ENCODE results near the gene IFI27. TPM values are rescaled to one million over a fixed set of nuclear protein-coding genes. Genes with fewer than 3 reads are reported as not detected.

The IFI27 gene
- total RNA-seq, 1 experiment from 2014 or later: 560 TPM

GRCh38 chr14:94099006-94099405 lies 11.5 kb upstream of the IFI27 start:
- no peak for DNase-seq (ENCODE audit: low read depth)
- in situ Hi-C loops (cut with HindIII; ENCODE audit: low pct_unique_long_range_greater_than_20kb, low sequenced_read_pairs): no loop called here

GRCh38 chr14:94100847-94101246 lies 9.7 kb upstream of the IFI27 start:
- in situ Hi-C loops (cut with HindIII; ENCODE audit: low pct_unique_long_range_greater_than_20kb, low sequenced_read_pairs): no loop called here
- peak; percentile 28 for DNase-seq (ENCODE audit: low read depth)

GRCh38 chr14:94101748-94102147 lies 8.8 kb upstream of the IFI27 start:
- in situ Hi-C loops (cut with HindIII; ENCODE audit: low pct_unique_long_range_greater_than_20kb, low sequenced_read_pairs): no loop called here
- no peak for DNase-seq (ENCODE audit: low read depth)

GRCh38 chr14:94102768-94103482 lies 7.6 kb upstream of the IFI27 start:
- no peak for DNase-seq (ENCODE audit: low read depth)
- in situ Hi-C loops (cut with HindIII; ENCODE audit: low pct_unique_long_range_greater_than_20kb, low sequenced_read_pairs): no loop called here

- in situ Hi-C loops (cut with HindIII; ENCODE audit: low pct_unique_long_range_greater_than_20kb, low sequenced_read_pairs): no loop called here
- no peak for DNase-seq (ENCODE audit: low read depth)
These were observed 6.9 kb upstream of the IFI27 start for GRCh38 chr14:94103554-94104150.

GRCh38 chr14:94104731-94105130 lies 5.8 kb upstream of the IFI27 start:
- DNase-seq (ENCODE audit: low read depth): no peak
- in situ Hi-C loops (cut with HindIII; ENCODE audit: low pct_unique_long_range_greater_than_20kb, low sequenced_read_pairs): no loop called here

- in situ Hi-C loops (cut with HindIII; ENCODE audit: low pct_unique_long_range_greater_than_20kb, low sequenced_read_pairs): no loop called here
- no peak for DNase-seq (ENCODE audit: low read depth)
These were observed 653 bp upstream of the IFI27 start for GRCh38 chr14:94109915-94110250.

GRCh38 chr14:94111276-94112095 lies 950 bp downstream of the IFI27 start:
- in situ Hi-C loops (cut with HindIII; ENCODE audit: low pct_unique_long_range_greater_than_20kb, low sequenced_read_pairs): no loop called here
- no peak for DNase-seq (ENCODE audit: low read depth)

GRCh38 chr14:94112513-94113063 lies 2.1 kb downstream of the IFI27 start:
- in situ Hi-C loops (cut with HindIII; ENCODE audit: low pct_unique_long_range_greater_than_20kb, low sequenced_read_pairs): no loop called here
- DNase-seq (ENCODE audit: low read depth): no peak

- in situ Hi-C loops (cut with HindIII; ENCODE audit: low pct_unique_long_range_greater_than_20kb, low sequenced_read_pairs): no loop called here
- DNase-seq (ENCODE audit: low read depth): no peak
These were observed 2.5 kb downstream of the IFI27 start for GRCh38 chr14:94113073-94113472.

GRCh38 chr14:94113490-94113889 lies 3.0 kb downstream of the IFI27 start:
- in situ Hi-C loops (cut with HindIII; ENCODE audit: low pct_unique_long_range_greater_than_20kb, low sequenced_read_pairs): no loop called here
- no peak for DNase-seq (ENCODE audit: low read depth)

GRCh38 chr14:94113908-94114588 lies 3.5 kb downstream of the IFI27 start:
- in situ Hi-C loops (cut with HindIII; ENCODE audit: low pct_unique_long_range_greater_than_20kb, low sequenced_read_pairs): no loop called here
- no peak for DNase-seq (ENCODE audit: low read depth)

GRCh38 chr14:94114589-94115057 lies 4.1 kb downstream of the IFI27 start:
- no peak for DNase-seq (ENCODE audit: low read depth)
- in situ Hi-C loops (cut with HindIII; ENCODE audit: low pct_unique_long_range_greater_than_20kb, low sequenced_read_pairs): no loop called here

- in situ Hi-C loops (cut with HindIII; ENCODE audit: low pct_unique_long_range_greater_than_20kb, low sequenced_read_pairs): no loop called here
- DNase-seq (ENCODE audit: low read depth): no peak
These were observed 4.6 kb downstream of the IFI27 start for GRCh38 chr14:94115058-94115591.

GRCh38 chr14:94115631-94116030 lies 5.1 kb downstream of the IFI27 start:
- no peak for DNase-seq (ENCODE audit: low read depth)
- in situ Hi-C loops (cut with HindIII; ENCODE audit: low pct_unique_long_range_greater_than_20kb, low sequenced_read_pairs): no loop called here

GRCh38 chr14:94116701-94117100 lies 6.2 kb downstream of the IFI27 start:
- DNase-seq (ENCODE audit: low read depth): no peak
- in situ Hi-C loops (cut with HindIII; ENCODE audit: low pct_unique_long_range_greater_than_20kb, low sequenced_read_pairs): no loop called here

- no peak for DNase-seq (ENCODE audit: low read depth)
- in situ Hi-C loops (cut with HindIII; ENCODE audit: low pct_unique_long_range_greater_than_20kb, low sequenced_read_pairs): no loop called here
These were observed 7.3 kb downstream of the IFI27 start for GRCh38 chr14:94117856-94118255.

- no peak for DNase-seq (ENCODE audit: low read depth)
- in situ Hi-C loops (cut with HindIII; ENCODE audit: low pct_unique_long_range_greater_than_20kb, low sequenced_read_pairs): no loop called here
These were observed 8.5 kb downstream of the IFI27 start for GRCh38 chr14:94119071-94119470.
